Measurements from ENCODE around the gene CACNA1E. TPM values are rescaled to one million over a fixed set of nuclear protein-coding genes. Genes with fewer than 3 reads are reported as not detected.

Gene CACNA1E
- total RNA-seq, 1 experiment from 2014 or later, result not detected

- Histone ChIP-seq H3K27me3 (replicated peaks; ENCODE audit: insufficient read depth, low read depth, low read length, poor library complexity) (peaks cover 16% of the 10 kb centered on the region), H3K9me3 (ENCODE audit: low read depth, low read length, poor library complexity, severe bottlenecking) (no peaks in the 10 kb centered on the region), H3K27ac (ENCODE audit: low read depth, low read length, poor library complexity, severe bottlenecking) (no peak overlapping the region), H3K36me3 (ENCODE audit: insufficient read depth, low read length, poor library complexity, severe bottlenecking) (no peaks in the 10 kb centered on the region), H3K4me3 (ENCODE audit: low read depth, low read length, poor library complexity, severe bottlenecking) (no peak overlapping the region), H3K4me1 (ENCODE audit: insufficient read depth, low read length, poor library complexity, severe bottlenecking) (no peaks in the 10 kb centered on the region)
- no peak for DNase-seq (ENCODE audit: low spot score)
- TF ChIP-seq EZH2 (IDR thresholded peaks at IDR 0.05; ENCODE audit: borderline replicate concordance, low read depth, low read length, poor library complexity, severe bottlenecking), result no peak
- TF ChIP-seq, protein P1, sequence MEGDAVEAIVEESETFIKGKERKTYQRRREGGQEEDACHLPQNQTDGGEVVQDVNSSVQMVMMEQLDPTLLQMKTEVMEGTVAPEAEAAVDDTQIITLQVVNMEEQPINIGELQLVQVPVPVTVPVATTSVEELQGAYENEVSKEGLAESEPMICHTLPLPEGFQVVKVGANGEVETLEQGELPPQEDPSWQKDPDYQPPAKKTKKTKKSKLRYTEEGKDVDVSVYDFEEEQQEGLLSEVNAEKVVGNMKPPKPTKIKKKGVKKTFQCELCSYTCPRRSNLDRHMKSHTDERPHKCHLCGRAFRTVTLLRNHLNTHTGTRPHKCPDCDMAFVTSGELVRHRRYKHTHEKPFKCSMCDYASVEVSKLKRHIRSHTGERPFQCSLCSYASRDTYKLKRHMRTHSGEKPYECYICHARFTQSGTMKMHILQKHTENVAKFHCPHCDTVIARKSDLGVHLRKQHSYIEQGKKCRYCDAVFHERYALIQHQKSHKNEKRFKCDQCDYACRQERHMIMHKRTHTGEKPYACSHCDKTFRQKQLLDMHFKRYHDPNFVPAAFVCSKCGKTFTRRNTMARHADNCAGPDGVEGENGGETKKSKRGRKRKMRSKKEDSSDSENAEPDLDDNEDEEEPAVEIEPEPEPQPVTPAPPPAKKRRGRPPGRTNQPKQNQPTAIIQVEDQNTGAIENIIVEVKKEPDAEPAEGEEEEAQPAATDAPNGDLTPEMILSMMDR (conservative IDR thresholded peaks at IDR 0.05; ENCODE audit: low read depth, low read length), result no peak
- ChIA-PET POLR2A (ENCODE audit: low non-redundant PET) (no interaction called here), CTCF (no interaction called here)
- intact Hi-C loops (cut with micrococcal nuclease; ENCODE audit: unreplicated experiment), result no loop called here
- no TSS peak for BruUV-seq (replicated peaks)
Measured at GRCh38 chr1:181817091-181817490, 333.8 kb downstream of the CACNA1E start.

- no peak for TF ChIP-seq EZH2 (IDR thresholded peaks at IDR 0.05; ENCODE audit: borderline replicate concordance, low read depth, low read length, poor library complexity, severe bottlenecking)
- TF ChIP-seq, protein P1 (conservative IDR thresholded peaks at IDR 0.05; ENCODE audit: low read depth, low read length), result no peak
- ChIA-PET CTCF (no interaction called here), POLR2A (ENCODE audit: low non-redundant PET) (no interaction called here)
Measured at GRCh38 chr1:181818459-181818858, 335.1 kb downstream of the CACNA1E start.

GRCh38 chr1:181818943-181819342 is 335.6 kb downstream of the CACNA1E start:
- no peaks in the 10 kb centered on the region for H3K4me1 ChIP-seq (ENCODE audit: insufficient read depth, low read length, poor library complexity, severe bottlenecking)
- peaks cover 3% of the 10 kb centered on the region for H3K27me3 ChIP-seq (replicated peaks; ENCODE audit: insufficient read depth, low read depth, low read length, poor library complexity)
- TF ChIP-seq EZH2 (IDR thresholded peaks at IDR 0.05; ENCODE audit: borderline replicate concordance, low read depth, low read length, poor library complexity, severe bottlenecking), result no peak
- TF ChIP-seq, protein P1 (conservative IDR thresholded peaks at IDR 0.05; ENCODE audit: low read depth, low read length), result no peak
- no peaks in the 10 kb centered on the region for H3K36me3 ChIP-seq (ENCODE audit: insufficient read depth, low read length, poor library complexity, severe bottlenecking)
- peak; percentile 7 for DNase-seq (ENCODE audit: low spot score)
- H3K4me3 ChIP-seq (ENCODE audit: low read depth, low read length, poor library complexity, severe bottlenecking), result no peak overlapping the region
- no peak overlapping the region for H3K27ac ChIP-seq (ENCODE audit: low read depth, low read length, poor library complexity, severe bottlenecking)
- intact Hi-C loops (cut with micrococcal nuclease; ENCODE audit: unreplicated experiment), result no loop called here
- H3K9me3 ChIP-seq (ENCODE audit: low read depth, low read length, poor library complexity, severe bottlenecking), result no peaks in the 10 kb centered on the region
- ChIA-PET POLR2A (ENCODE audit: low non-redundant PET) (no interaction called here), CTCF (no interaction called here)
- no TSS peak for BruUV-seq (replicated peaks)

More at GRCh38 chr1:181818459-181818858, 335.1 kb downstream of the CACNA1E start:
- intact Hi-C loops (cut with micrococcal nuclease; ENCODE audit: unreplicated experiment), result no loop called here
- peaks cover 4% of the 10 kb centered on the region for H3K27me3 ChIP-seq (replicated peaks; ENCODE audit: insufficient read depth, low read depth, low read length, poor library complexity)
- no peak overlapping the region for H3K27ac ChIP-seq (ENCODE audit: low read depth, low read length, poor library complexity, severe bottlenecking)
- no peaks in the 10 kb centered on the region for H3K9me3 ChIP-seq (ENCODE audit: low read depth, low read length, poor library complexity, severe bottlenecking)
- no peak for DNase-seq (ENCODE audit: low spot score)
- no TSS peak for BruUV-seq (replicated peaks)
- no peaks in the 10 kb centered on the region for H3K36me3 ChIP-seq (ENCODE audit: insufficient read depth, low read length, poor library complexity, severe bottlenecking)
- H3K4me3 ChIP-seq (ENCODE audit: low read depth, low read length, poor library complexity, severe bottlenecking), result no peak overlapping the region
- no peaks in the 10 kb centered on the region for H3K4me1 ChIP-seq (ENCODE audit: insufficient read depth, low read length, poor library complexity, severe bottlenecking)
